GM12878 (cell line): ENCODE data around the gene GGPS1. TPM values are rescaled to one million over a fixed set of nuclear protein-coding genes. Genes with fewer than 3 reads are reported as not detected.
A peak's percentile ranks its signal among the peaks of the same experiment; 100 is the strongest.

Experiments used
- BHLHE40 ChIP-seq, 2 experiments: fragments of 450-650 bp in 1 of 2; IDR thresholded peaks; 2 replicates each; pipeline ENCODE4 v1.6.1; 2011 to 2017; ENCODE audit warnings: low read depth in 2 of 2, borderline replicate concordance in 1 of 2, improper control_type of control experiment in 1 of 2, low read length in 1 of 2, mild to moderate bottlenecking in 1 of 2
- CBFB ChIP-seq: IDR thresholded peaks from 2 replicates; pipeline ENCODE4 v1.6.1; 2016; ENCODE audit warnings: antibody characterized with exemption, low read depth
- CREB1 ChIP-seq: IDR thresholded peaks from 2 replicates; pipeline ENCODE4 v1.6.1; 2012; ENCODE audit warnings: low read depth, mild to moderate bottlenecking, inconsistent platforms
- DPF2 ChIP-seq: fragments of 450-650 bp; IDR thresholded peaks from 2 replicates; pipeline ENCODE4 v1.6.1; 2017; ENCODE audit warnings: mild to moderate bottlenecking
- KDM1A ChIP-seq: fragments of 200-600 bp; sonication (generic); IDR thresholded peaks from 2 replicates; pipeline ENCODE4 v1.6.1; 2016; ENCODE audit warnings: borderline replicate concordance
- LARP7 ChIP-seq: fragments of 450-650 bp; IDR thresholded peaks from 2 replicates; pipeline ENCODE4 v1.6.1; 2017; ENCODE audit warnings: mild to moderate bottlenecking
- NBN ChIP-seq: fragments of 450-650 bp; IDR thresholded peaks from 2 replicates; pipeline ENCODE4 v1.6.1; 2016
- NR2F1 ChIP-seq: fragments of 450-650 bp; conservative IDR thresholded peaks from 2 replicates; pipeline ENCODE4 v1.6.1; 2017; ENCODE audit warnings: mild to moderate bottlenecking
- PML ChIP-seq: IDR thresholded peaks from 2 replicates; pipeline ENCODE4 v1.6.1; 2012; ENCODE audit warnings: low read length, inconsistent platforms
- POLR2A ChIP-seq: IDR thresholded peaks from 2 replicates; pipeline ENCODE4 v1.6.1; 2011; ENCODE audit warnings: low read depth, mild to moderate bottlenecking, low read length
- POLR2AphosphoS2 ChIP-seq: IDR thresholded peaks from 2 replicates; pipeline ENCODE4 v1.6.1; 2011; ENCODE audit warnings: low read depth, mild to moderate bottlenecking, low read length, improper control_type of control experiment, moderate library complexity
- POLR2AphosphoS5 ChIP-seq: IDR thresholded peaks from 2 replicates; pipeline ENCODE4 v1.6.1; 2011; ENCODE audit warnings: mild to moderate bottlenecking, low read length, inconsistent platforms
- RELA ChIP-seq: fragments of 450-650 bp; IDR thresholded peaks from 2 replicates; pipeline ENCODE4 v1.8.0; 2014; ENCODE audit warnings: borderline replicate concordance; ENCODE audit not compliant: partially characterized antibody
- RFX5 ChIP-seq: IDR thresholded peaks from 2 replicates; pipeline ENCODE4 v1.6.1; 2011; ENCODE audit warnings: low read depth, low read length, improper control_type of control experiment
- ZBTB40 ChIP-seq: fragments of 450-650 bp; IDR thresholded peaks from 2 replicates; pipeline ENCODE4 v1.6.1; 2016; ENCODE audit warnings: mild to moderate bottlenecking, moderate library complexity, borderline replicate concordance
- polyA plus RNA-seq, 11 experiments: library from polyadenylated mRNA; depleted of rRNA in 4 of 11; unstranded in 6 of 11; stranded (reverse) in 5 of 11; fragments of >200 nt; fragmentation: Nextera tagmentation in 4 of 11; fragmentation: Illumina TruSeq in 1 of 11; extraction: Ambion mirVana in 4 of 11; extraction: Trizol in 1 of 11; gene quantifications; 1 replicate in 1 of 11; 2 replicates in 10 of 11; pipeline versions ENCODE4 v1.2.1 to v1.2.3, GENCODE V29; 2011 to 2016; ENCODE audit warnings: inconsistent platforms in 2 of 11, missing spikeins in 2 of 11, low read depth in 1 of 11
- total RNA-seq, 4 experiments: library from RNA; depleted of rRNA in 3 of 4; stranded (reverse); fragments of >200 nt in 3 of 4; fragmentation: Illumina TruSeq in 1 of 4; extraction: Trizol in 1 of 4; gene quantifications; 2 replicates each; pipeline versions ENCODE4 v1.2.1 to v1.2.3, GENCODE V29; 2013 to 2021
- TF ChIP-seq, protein P1 (sequence below): fragments of 450-650 bp; formaldehyde crosslinking; IDR thresholded peaks from 2 replicates; pipeline ENCODE4 v1.4.0; 2020; ENCODE audit warnings: mild to moderate bottlenecking, moderate library complexity
- TF ChIP-seq, protein P2 (sequence below): IDR thresholded peaks from 2 replicates; pipeline ENCODE4 v1.6.1; 2012; ENCODE audit warnings: mild to moderate bottlenecking, low read depth, low read length
- TF ChIP-seq, protein P3 (sequence below): fragments of 450-650 bp; IDR thresholded peaks from 2 replicates; pipeline ENCODE4 v1.6.1; 2014; ENCODE audit warnings: mild to moderate bottlenecking

The GGPS1 gene
- total and polyA plus RNA-seq, 10 of the 15 experiments (the other 5 are each of a cell fraction or from before 2014, with no cell fraction given): 15.1 to 36.0 (median 25.3) TPM

- TF ChIP-seq, protein P1, sequence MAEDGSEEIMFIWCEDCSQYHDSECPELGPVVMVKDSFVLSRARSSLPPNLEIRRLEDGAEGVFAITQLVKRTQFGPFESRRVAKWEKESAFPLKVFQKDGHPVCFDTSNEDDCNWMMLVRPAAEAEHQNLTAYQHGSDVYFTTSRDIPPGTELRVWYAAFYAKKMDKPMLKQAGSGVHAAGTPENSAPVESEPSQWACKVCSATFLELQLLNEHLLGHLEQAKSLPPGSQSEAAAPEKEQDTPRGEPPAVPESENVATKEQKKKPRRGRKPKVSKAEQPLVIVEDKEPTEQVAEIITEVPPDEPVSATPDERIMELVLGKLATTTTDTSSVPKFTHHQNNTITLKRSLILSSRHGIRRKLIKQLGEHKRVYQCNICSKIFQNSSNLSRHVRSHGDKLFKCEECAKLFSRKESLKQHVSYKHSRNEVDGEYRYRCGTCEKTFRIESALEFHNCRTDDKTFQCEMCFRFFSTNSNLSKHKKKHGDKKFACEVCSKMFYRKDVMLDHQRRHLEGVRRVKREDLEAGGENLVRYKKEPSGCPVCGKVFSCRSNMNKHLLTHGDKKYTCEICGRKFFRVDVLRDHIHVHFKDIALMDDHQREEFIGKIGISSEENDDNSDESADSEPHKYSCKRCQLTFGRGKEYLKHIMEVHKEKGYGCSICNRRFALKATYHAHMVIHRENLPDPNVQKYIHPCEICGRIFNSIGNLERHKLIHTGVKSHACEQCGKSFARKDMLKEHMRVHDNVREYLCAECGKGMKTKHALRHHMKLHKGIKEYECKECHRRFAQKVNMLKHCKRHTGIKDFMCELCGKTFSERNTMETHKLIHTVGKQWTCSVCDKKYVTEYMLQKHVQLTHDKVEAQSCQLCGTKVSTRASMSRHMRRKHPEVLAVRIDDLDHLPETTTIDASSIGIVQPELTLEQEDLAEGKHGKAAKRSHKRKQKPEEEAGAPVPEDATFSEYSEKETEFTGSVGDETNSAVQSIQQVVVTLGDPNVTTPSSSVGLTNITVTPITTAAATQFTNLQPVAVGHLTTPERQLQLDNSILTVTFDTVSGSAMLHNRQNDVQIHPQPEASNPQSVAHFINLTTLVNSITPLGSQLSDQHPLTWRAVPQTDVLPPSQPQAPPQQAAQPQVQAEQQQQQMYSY (CRISPR knock-in tag): no peak
- 0 out of 2 replicates have a peak, but pooled peaks have one; percentile 22 for TF ChIP-seq NBN
- TF ChIP-seq, protein P2, sequence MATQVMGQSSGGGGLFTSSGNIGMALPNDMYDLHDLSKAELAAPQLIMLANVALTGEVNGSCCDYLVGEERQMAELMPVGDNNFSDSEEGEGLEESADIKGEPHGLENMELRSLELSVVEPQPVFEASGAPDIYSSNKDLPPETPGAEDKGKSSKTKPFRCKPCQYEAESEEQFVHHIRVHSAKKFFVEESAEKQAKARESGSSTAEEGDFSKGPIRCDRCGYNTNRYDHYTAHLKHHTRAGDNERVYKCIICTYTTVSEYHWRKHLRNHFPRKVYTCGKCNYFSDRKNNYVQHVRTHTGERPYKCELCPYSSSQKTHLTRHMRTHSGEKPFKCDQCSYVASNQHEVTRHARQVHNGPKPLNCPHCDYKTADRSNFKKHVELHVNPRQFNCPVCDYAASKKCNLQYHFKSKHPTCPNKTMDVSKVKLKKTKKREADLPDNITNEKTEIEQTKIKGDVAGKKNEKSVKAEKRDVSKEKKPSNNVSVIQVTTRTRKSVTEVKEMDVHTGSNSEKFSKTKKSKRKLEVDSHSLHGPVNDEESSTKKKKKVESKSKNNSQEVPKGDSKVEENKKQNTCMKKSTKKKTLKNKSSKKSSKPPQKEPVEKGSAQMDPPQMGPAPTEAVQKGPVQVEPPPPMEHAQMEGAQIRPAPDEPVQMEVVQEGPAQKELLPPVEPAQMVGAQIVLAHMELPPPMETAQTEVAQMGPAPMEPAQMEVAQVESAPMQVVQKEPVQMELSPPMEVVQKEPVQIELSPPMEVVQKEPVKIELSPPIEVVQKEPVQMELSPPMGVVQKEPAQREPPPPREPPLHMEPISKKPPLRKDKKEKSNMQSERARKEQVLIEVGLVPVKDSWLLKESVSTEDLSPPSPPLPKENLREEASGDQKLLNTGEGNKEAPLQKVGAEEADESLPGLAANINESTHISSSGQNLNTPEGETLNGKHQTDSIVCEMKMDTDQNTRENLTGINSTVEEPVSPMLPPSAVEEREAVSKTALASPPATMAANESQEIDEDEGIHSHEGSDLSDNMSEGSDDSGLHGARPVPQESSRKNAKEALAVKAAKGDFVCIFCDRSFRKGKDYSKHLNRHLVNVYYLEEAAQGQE: 0 out of 2 replicates have a peak, but pooled peaks have one; percentile 5
- TF ChIP-seq POLR2AphosphoS5: 0 out of 2 replicates have a peak, but pooled peaks have one; percentile 59
- TF ChIP-seq BHLHE40 (IDR thresholded peaks at IDR 0.05; ENCODE audit: borderline replicate concordance in 1 of 2, low read depth in 2 of 2, low read length in 1 of 2): 0 out of 4 replicates have a peak, but pooled peaks of 1 of the 2 experiments have one; percentile 6
- no peak for TF ChIP-seq RFX5
- no peak for TF ChIP-seq NR2F1
- TF ChIP-seq PML: peak; percentile 84
- no peak for TF ChIP-seq KDM1A
- no peak for TF ChIP-seq CREB1
- no peak for TF ChIP-seq ZBTB40
- TF ChIP-seq CBFB: peak; percentile 39; the same call in 1 of the 2 replicates
- TF ChIP-seq DPF2: 0 out of 2 replicates have a peak, but pooled peaks have one; percentile 64
- TF ChIP-seq POLR2AphosphoS2: no peak
- TF ChIP-seq, protein P3, sequence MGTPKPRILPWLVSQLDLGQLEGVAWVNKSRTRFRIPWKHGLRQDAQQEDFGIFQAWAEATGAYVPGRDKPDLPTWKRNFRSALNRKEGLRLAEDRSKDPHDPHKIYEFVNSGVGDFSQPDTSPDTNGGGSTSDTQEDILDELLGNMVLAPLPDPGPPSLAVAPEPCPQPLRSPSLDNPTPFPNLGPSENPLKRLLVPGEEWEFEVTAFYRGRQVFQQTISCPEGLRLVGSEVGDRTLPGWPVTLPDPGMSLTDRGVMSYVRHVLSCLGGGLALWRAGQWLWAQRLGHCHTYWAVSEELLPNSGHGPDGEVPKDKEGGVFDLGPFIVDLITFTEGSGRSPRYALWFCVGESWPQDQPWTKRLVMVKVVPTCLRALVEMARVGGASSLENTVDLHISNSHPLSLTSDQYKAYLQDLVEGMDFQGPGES: no peak
- peak; percentile 25; the same call in 1 of the 2 replicates for TF ChIP-seq LARP7
- peak; percentile 34 for TF ChIP-seq RELA
- peak; percentile 88 for TF ChIP-seq POLR2A
Observed at GRCh38 chr1:235327559-235328270, 655 bp upstream of the GGPS1 start, which contains the start of gene ARID4B (continued).
